Measurements from ENCODE around the gene FN3K.

Gene FN3K

DNA sequence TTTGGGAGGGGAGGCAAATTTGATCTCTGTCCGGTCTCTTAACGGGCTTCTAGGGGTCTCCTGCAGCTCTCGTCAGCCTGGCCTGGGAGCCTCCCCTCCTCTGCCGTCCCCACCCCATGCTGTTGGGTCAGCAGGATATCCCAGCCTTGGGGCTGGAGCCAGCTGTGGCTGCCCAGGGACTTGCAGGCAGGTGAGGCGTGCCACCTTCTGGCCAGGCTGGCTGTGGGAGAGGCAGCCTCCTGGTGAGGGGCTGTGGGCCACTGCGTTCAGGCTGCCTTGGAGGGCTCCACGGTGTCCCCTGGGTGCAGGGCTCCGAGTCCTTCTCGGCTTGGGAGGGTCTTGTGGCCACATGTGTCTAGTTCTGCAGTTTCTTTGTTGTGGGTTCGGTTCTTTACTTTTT is 51.0 kb downstream of the FN3K start:
- Histone ChIP-seq H3K36me3 (ENCODE audit: control insufficient read depth, low read length) (peaks cover 30% of the 10 kb centered on the region), H3K27me3 (ENCODE audit: control insufficient read depth, low read length) (no peaks in the 10 kb centered on the region), H3K9me3 (ENCODE audit: control insufficient read depth, insufficient read depth, low read length) (no peaks in the 10 kb centered on the region), H4K20me1 (ENCODE audit: control insufficient read depth, insufficient read depth, low read depth, low read length) (no peaks in the 10 kb centered on the region), H3K27ac (ENCODE audit: low read depth, low read length) (no peak overlapping the region), H3F3A (ENCODE audit: control insufficient read depth, insufficient read depth) (no peaks in the 10 kb centered on the region), H3K4me3 (ENCODE audit: low read length) (no peak overlapping the region), H3K4me1 (ENCODE audit: control insufficient read depth, low read length) (peaks cover 4% of the 10 kb centered on the region), H3K79me2 (ENCODE audit: control insufficient read depth, low read length) (no peaks in the 10 kb centered on the region), H3K9me2 (replicated peaks; ENCODE audit: control insufficient read depth, low read length) (no peaks in the 10 kb centered on the region), H3K4me2 (ENCODE audit: low read length) (no peak overlapping the region)
- TF ChIP-seq EZH2phosphoT487 (IDR thresholded peaks at IDR 0.05; ENCODE audit: borderline replicate concordance, low read length): no peak
- TF ChIP-seq, protein P1, sequence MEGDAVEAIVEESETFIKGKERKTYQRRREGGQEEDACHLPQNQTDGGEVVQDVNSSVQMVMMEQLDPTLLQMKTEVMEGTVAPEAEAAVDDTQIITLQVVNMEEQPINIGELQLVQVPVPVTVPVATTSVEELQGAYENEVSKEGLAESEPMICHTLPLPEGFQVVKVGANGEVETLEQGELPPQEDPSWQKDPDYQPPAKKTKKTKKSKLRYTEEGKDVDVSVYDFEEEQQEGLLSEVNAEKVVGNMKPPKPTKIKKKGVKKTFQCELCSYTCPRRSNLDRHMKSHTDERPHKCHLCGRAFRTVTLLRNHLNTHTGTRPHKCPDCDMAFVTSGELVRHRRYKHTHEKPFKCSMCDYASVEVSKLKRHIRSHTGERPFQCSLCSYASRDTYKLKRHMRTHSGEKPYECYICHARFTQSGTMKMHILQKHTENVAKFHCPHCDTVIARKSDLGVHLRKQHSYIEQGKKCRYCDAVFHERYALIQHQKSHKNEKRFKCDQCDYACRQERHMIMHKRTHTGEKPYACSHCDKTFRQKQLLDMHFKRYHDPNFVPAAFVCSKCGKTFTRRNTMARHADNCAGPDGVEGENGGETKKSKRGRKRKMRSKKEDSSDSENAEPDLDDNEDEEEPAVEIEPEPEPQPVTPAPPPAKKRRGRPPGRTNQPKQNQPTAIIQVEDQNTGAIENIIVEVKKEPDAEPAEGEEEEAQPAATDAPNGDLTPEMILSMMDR (IDR thresholded peaks at IDR 0.05; ENCODE audit: low read depth, low read length, poor library complexity, severe bottlenecking): no peak

GRCh38 chr17:82787081-82787848 is 51.9 kb downstream of the FN3K start:
- no peaks in the 10 kb centered on the region for H3K9me2 ChIP-seq (replicated peaks; ENCODE audit: control insufficient read depth, low read length)
- H3K4me2 ChIP-seq (ENCODE audit: low read length): no peak overlapping the region
- no peaks in the 10 kb centered on the region for H3F3A ChIP-seq (ENCODE audit: control insufficient read depth, insufficient read depth)
- H3K79me2 ChIP-seq (ENCODE audit: control insufficient read depth, low read length): no peaks in the 10 kb centered on the region
- no peaks in the 10 kb centered on the region for H3K4me1 ChIP-seq (ENCODE audit: control insufficient read depth, low read length)
- H3K4me3 ChIP-seq (ENCODE audit: low read length): no peak overlapping the region
- peaks cover 25% of the 10 kb centered on the region for H3K36me3 ChIP-seq (ENCODE audit: control insufficient read depth, low read length)
- H3K27me3 ChIP-seq (ENCODE audit: control insufficient read depth, low read length): no peaks in the 10 kb centered on the region
- no peak for TF ChIP-seq EZH2phosphoT487 (IDR thresholded peaks at IDR 0.05; ENCODE audit: borderline replicate concordance, low read length)
- TF ChIP-seq, protein P1 (IDR thresholded peaks at IDR 0.05; ENCODE audit: low read depth, low read length, poor library complexity, severe bottlenecking): no peak
- no peak overlapping the region for H3K27ac ChIP-seq (ENCODE audit: low read depth, low read length)
- H3K9me3 ChIP-seq (ENCODE audit: control insufficient read depth, insufficient read depth, low read length): no peaks in the 10 kb centered on the region
- H4K20me1 ChIP-seq (ENCODE audit: control insufficient read depth, insufficient read depth, low read depth, low read length): no peaks in the 10 kb centered on the region

DNA sequence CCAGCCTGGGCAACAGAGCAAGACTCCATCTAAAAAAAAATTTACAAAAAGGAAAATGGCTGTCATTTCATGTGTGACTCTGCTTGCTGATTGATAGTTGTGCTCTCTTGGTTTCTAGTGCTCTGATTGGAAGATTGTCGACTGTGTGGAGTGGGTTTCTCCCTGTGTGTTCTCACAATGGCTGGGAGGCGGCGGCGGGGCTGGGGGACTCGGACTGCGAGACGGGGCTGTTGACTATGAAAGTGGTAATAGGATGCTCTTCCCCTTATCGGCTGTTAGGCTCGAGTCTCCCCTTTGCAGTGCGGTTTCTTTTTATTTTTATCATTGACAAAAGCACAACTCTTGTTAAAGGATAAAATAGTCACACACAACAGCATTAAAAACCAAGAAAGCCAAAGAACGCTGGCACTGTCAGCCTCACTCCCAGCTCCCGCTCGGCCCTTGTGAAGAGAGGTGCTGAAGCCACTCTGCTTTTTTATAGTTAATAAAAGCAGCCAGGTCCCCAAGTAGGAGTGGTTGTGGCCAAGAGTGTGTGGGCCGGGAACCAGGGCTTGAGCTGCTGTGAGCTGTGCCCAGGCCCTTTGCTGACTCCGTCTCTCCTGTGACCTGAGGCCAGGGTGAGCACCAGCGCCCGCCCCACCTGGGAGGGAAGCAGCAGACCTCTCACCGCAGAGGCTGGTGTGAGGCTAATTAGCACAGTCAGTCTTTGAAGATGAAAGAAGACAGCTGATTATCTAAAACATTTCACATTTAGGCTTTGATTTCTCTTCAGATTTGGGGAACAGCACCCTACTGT is 53.0 kb downstream of the FN3K start:
- no peaks in the 10 kb centered on the region for H3K9me3 ChIP-seq (ENCODE audit: control insufficient read depth, insufficient read depth, low read length)
- no peak overlapping the region for H3K4me2 ChIP-seq (ENCODE audit: low read length)
- peaks cover 14% of the 10 kb centered on the region for H3K36me3 ChIP-seq (ENCODE audit: control insufficient read depth, low read length)
- no peak overlapping the region for H3K4me3 ChIP-seq (ENCODE audit: low read length)
- H3K79me2 ChIP-seq (ENCODE audit: control insufficient read depth, low read length): peaks cover 5% of the 10 kb centered on the region
- H3K27ac ChIP-seq (ENCODE audit: low read depth, low read length): no peak overlapping the region
- no peaks in the 10 kb centered on the region for H3F3A ChIP-seq (ENCODE audit: control insufficient read depth, insufficient read depth)
- no peaks in the 10 kb centered on the region for H4K20me1 ChIP-seq (ENCODE audit: control insufficient read depth, insufficient read depth, low read depth, low read length)
- H3K4me1 ChIP-seq (ENCODE audit: control insufficient read depth, low read length): no peaks in the 10 kb centered on the region
- H3K9me2 ChIP-seq (replicated peaks; ENCODE audit: control insufficient read depth, low read length): no peaks in the 10 kb centered on the region
- H3K27me3 ChIP-seq (ENCODE audit: control insufficient read depth, low read length): no peaks in the 10 kb centered on the region
- TF ChIP-seq, protein P1 (IDR thresholded peaks at IDR 0.05; ENCODE audit: low read depth, low read length, poor library complexity, severe bottlenecking): no peak
- TF ChIP-seq EZH2phosphoT487 (IDR thresholded peaks at IDR 0.05; ENCODE audit: borderline replicate concordance, low read length): no peak
